Smooth muscle cell (in vitro differentiated cells): ENCODE data around the gene CABP4. TPM values are rescaled to one million over a fixed set of nuclear protein-coding genes. Genes with fewer than 3 reads are reported as not detected.
"Not testable (repeated sequence)": the region's sequence is repeated elsewhere in the genome, so short reads cannot be mapped to it uniquely, and the experiment has no call there.

Source experiments
- DNase-seq: peaks from one replicate; lab custom pipeline; 2025; ENCODE audit not compliant: unreplicated experiment; lab: John Stamatoyannopoulos, UW
- H2AFZ ChIP-seq: fragments of 200-600 bp; sonication (generic); 2 replicates; pipeline ENCODE4 v1.6.0; 2016; ENCODE audit warnings: antibody characterized with exemption, low read depth, mild to moderate bottlenecking
- H3F3A ChIP-seq: fragments of 200-600 bp; sonication (generic); 2 replicates; pipeline ENCODE4 v1.6.0; 2017; ENCODE audit warnings: antibody characterized with exemption, low read depth
- H3K27ac ChIP-seq: fragments of 200-600 bp; sonication (generic); 2 replicates; pipeline ENCODE4 v1.5.1; 2016; ENCODE audit warnings: low read depth, mild to moderate bottlenecking
- H3K27me3 ChIP-seq: fragments of 200-600 bp; sonication (generic); 2 replicates; pipeline ENCODE4 v1.6.1; 2016; ENCODE audit warnings: low read depth, mild to moderate bottlenecking
- H3K36me3 ChIP-seq: fragments of 200-600 bp; sonication (generic); 2 replicates; pipeline ENCODE4 v1.5.1; 2016; ENCODE audit warnings: low read depth
- H3K4me1 ChIP-seq: fragments of 200-600 bp; sonication (generic); 2 replicates; pipeline ENCODE4 v1.5.1; 2016; ENCODE audit warnings: low read depth
- H3K4me2 ChIP-seq: fragments of 200-600 bp; sonication (generic); 2 replicates; pipeline ENCODE4 v1.6.0; 2016; ENCODE audit warnings: mild to moderate bottlenecking
- H3K4me3 ChIP-seq: fragments of 200-600 bp; sonication (generic); 2 replicates; pipeline ENCODE4 v1.5.1; 2016; ENCODE audit warnings: mild to moderate bottlenecking
- H3K79me2 ChIP-seq: fragments of 200-600 bp; sonication (generic); 2 replicates; pipeline ENCODE4 v1.6.0; 2016; ENCODE audit warnings: low read depth, mild to moderate bottlenecking
- H3K9ac ChIP-seq: fragments of 200-600 bp; sonication (generic); 2 replicates; pipeline ENCODE4 v1.6.0; 2016; ENCODE audit warnings: low read depth
- H3K9me3 ChIP-seq: fragments of 200-600 bp; sonication (generic); replicated peaks from 2 replicates; pipeline ENCODE4 v1.5.1; 2016; ENCODE audit warnings: low read depth
- H4K20me1 ChIP-seq: fragments of 200-600 bp; sonication (generic); 2 replicates; pipeline ENCODE4 v1.6.0; 2016; ENCODE audit warnings: low read depth
- WGBS: methylation state at CpG from one replicate; pipeline ENCODE4 v1.1.7; 2016; ENCODE audit warnings: low lambda C conversion rate; 5-methylcytosine and 5-hydroxymethylcytosine counted together
- polyA plus RNA-seq: library from polyadenylated mRNA; unstranded; fragments of >200 nt; fragmentation: Nextera tagmentation; extraction: Ambion mirVana; gene quantifications from 2 replicates; pipeline ENCODE4 v1.2.1, GENCODE V29; 2016
- total RNA-seq: library from RNA; depleted of rRNA; stranded (reverse); fragments of >200 nt; gene quantifications from 2 replicates; pipeline ENCODE4 v1.2.3, GENCODE V29; 2014
- TF ChIP-seq, protein P1 (sequence below): fragments of 200-600 bp; sonication (generic); IDR thresholded peaks from 2 replicates; pipeline ENCODE4 v1.5.1; 2017; ENCODE audit warnings: borderline replicate concordance, mild to moderate bottlenecking, antibody characterized with exemption; ENCODE audit not compliant: insufficient read depth, poor library complexity, severe bottlenecking

Gene CABP4
- total and polyA plus RNA-seq, 2 experiments from 2014 or later, result not detected

DNA sequence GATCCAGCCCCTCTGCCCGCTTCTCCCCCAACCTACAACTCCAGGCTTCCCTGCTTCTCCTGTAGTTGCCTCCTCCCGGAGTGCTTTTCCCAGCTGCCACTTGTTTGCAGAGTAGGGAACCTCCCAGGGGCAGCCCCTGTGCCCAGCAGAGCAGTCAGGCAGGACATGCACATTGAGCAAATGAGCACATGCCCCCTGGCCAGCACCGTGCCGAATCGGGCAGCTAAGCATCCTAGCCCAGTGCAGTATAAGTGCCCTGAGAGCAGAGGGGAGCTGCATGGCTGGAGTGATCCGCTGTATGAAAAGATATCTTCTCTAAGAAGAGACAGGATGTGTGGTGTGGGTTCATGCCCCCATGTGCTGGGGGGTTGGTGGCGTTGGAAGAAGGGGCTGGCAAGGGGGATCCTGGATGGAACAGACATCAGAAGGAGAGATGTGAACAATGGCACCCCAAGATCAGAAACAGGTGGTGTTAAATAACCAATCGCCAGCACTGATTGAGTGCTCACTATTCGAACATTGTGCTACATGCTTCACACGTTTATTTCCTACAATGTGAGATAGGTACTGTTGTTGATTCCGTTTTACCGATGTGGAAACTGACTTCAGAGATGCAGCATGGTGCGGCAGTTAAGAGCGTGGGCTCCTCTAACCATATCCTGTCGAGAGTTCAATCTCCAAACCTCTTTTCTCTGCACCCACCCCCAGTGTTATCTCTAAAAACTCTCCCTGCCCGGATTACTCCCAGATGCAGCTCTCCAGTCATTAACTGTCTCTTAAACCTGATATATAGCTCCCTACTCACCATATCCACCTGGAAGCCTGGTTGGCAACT, 28.9 kb downstream of the CABP4 start:
- TF ChIP-seq, protein P1, sequence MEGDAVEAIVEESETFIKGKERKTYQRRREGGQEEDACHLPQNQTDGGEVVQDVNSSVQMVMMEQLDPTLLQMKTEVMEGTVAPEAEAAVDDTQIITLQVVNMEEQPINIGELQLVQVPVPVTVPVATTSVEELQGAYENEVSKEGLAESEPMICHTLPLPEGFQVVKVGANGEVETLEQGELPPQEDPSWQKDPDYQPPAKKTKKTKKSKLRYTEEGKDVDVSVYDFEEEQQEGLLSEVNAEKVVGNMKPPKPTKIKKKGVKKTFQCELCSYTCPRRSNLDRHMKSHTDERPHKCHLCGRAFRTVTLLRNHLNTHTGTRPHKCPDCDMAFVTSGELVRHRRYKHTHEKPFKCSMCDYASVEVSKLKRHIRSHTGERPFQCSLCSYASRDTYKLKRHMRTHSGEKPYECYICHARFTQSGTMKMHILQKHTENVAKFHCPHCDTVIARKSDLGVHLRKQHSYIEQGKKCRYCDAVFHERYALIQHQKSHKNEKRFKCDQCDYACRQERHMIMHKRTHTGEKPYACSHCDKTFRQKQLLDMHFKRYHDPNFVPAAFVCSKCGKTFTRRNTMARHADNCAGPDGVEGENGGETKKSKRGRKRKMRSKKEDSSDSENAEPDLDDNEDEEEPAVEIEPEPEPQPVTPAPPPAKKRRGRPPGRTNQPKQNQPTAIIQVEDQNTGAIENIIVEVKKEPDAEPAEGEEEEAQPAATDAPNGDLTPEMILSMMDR, result no peak
- H3K27me3 ChIP-seq, result no peaks in the 10 kb centered on the region
- H3K4me3 ChIP-seq, result peak overlapping the region; percentile 56
- H2AFZ ChIP-seq, result no peak overlapping the region
- no peaks in the 10 kb centered on the region for H4K20me1 ChIP-seq
- H3K4me1 ChIP-seq, result peaks cover 8% of the 10 kb centered on the region
- peaks cover 5% of the 10 kb centered on the region for H3K79me2 ChIP-seq
- no peaks in the 10 kb centered on the region for H3K9me3 ChIP-seq
- WGBS, result 91% methylated on average over 16 of the region's 16 CpGs
- peak overlapping the region; percentile 83 for H3K4me2 ChIP-seq
- no peaks in the 10 kb centered on the region for H3K36me3 ChIP-seq
- no peak overlapping the region for H3K9ac ChIP-seq
- no peak for DNase-seq
- H3F3A ChIP-seq, result no peaks in the 10 kb centered on the region
- no peak overlapping the region for H3K27ac ChIP-seq

DNA sequence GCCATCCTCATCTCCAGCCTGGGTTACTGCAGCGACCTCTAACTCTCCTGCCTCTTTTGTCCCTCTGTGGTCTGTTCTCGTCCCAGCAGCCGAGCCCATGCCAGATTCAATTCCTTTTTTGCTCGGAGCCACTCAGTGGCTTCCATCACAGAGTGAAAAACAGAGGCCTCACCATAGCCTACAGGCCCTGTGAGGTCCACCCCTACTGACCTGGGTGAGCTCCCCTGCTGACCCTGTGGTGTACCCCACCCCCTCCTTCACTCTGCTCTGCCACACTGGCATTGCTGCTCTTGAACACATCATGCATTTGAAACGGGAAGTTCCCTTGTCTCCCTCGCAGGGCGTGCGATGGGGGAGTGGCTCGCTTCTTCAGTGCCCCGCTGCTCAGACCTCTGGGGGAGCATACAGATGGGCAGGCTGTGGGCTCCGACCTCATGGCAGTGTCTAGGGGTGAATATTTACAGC, 29.7 kb downstream of the CABP4 start:
- Histone ChIP-seq H3K9ac (no peak overlapping the region), H3K9me3 (no peaks in the 10 kb centered on the region), H3K36me3 (no peaks in the 10 kb centered on the region), H3K4me2 (no peak overlapping the region), H3K4me3 (no peak overlapping the region), H3K4me1 (peaks cover 8% of the 10 kb centered on the region), H2AFZ (no peak overlapping the region), H3K27me3 (no peaks in the 10 kb centered on the region), H3F3A (no peaks in the 10 kb centered on the region), H3K27ac (no peak overlapping the region), H4K20me1 (no peaks in the 10 kb centered on the region), H3K79me2 (peaks cover 5% of the 10 kb centered on the region)
- 88% methylated on average over 11 of the region's 11 CpGs for WGBS
- no peak for DNase-seq
- TF ChIP-seq, protein P1, result no peak

DNA sequence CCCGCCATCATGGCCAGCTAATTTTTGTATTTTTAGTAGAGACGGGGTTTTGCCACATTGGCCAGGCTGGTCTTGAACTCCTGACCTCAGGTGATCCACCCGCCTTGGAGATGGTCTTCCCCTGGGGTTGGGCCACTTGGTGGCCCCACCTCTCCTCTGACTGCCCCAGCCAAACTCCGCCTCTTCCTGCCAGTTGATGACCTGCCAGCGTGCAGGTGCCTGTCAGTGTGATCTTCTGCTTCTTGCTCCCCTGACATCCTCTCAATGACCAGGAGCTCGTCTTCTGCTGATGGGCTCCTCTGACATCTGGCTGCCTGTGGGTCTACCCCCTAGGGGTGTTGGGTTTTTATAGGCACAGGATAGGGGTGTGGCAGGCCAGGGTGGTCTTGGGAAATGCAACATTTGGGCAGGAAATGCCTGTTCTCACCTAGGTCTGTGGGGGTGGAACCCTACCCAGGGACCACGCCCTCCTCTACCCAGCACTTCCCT, 30.8 kb downstream of the CABP4 start:
- H3F3A ChIP-seq, H3K4me3 ChIP-seq, H3K9me3 ChIP-seq, H4K20me1 ChIP-seq, H3K36me3 ChIP-seq, H3K27me3 ChIP-seq, H2AFZ ChIP-seq, H3K4me2 ChIP-seq, H3K27ac ChIP-seq, H3K9ac ChIP-seq, H3K4me1 ChIP-seq, H3K79me2 ChIP-seq, DNase-seq: not testable (repeated sequence)
- 92% methylated on average over 7 of the region's 7 CpGs for WGBS

DNA sequence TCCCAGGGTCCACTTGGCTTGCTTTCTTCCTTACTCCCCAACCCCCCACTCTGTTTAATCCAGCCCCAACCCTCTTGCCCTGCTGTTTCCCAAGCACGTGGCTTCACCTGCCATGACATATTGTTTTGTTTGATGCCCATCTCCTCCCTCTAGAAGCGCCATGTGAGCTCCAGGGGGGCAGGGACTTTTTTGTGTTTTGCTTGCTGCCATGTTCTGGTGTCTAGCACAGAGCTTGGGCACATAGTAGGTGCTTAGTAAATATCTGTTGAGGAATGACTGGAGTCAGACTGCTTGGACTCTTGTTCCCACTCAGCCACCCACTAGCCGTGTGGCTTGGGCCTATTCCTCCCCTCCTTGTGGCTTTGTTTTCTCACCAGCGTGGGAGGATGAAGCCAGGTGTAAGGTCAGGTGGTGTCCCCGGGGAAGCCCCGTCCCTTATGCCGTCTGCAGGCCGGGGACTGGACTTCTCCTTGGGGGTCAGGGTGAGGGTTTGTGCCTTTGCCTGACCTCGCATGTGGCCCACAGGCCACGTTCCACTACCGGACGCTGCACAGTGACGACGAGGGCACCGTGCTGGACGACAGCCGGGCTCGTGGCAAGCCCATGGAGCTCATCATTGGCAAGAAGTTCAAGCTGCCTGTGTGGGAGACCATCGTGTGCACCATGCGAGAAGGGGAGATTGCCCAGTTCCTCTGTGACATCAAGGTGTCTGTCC, 31.5 kb downstream of the CABP4 start:
- H3F3A ChIP-seq, result no peaks in the 10 kb centered on the region
- 97% methylated on average over 20 of the region's 20 CpGs for WGBS

More for the DNA sequence above, 31.5 kb downstream of the CABP4 start:
- Histone ChIP-seq H2AFZ (no peak overlapping the region), H3K4me1 (peaks cover 8% of the 10 kb centered on the region), H3K9ac (no peak overlapping the region), H3K4me2 (no peak overlapping the region), H3K4me3 (no peak overlapping the region), H3K36me3 (no peaks in the 10 kb centered on the region), H3K79me2 (peaks cover 5% of the 10 kb centered on the region), H3K27me3 (no peaks in the 10 kb centered on the region), H3K27ac (no peak overlapping the region), H3K9me3 (no peaks in the 10 kb centered on the region), H4K20me1 (no peaks in the 10 kb centered on the region)
- TF ChIP-seq, protein P1, result no peak
- no peak for DNase-seq
